ENCODE results near the gene PRR5L. TPM values are rescaled to one million over a fixed set of nuclear protein-coding genes. Genes with fewer than 3 reads are reported as not detected.

Gene PRR5L
- polyA plus RNA-seq, 1 of the 3 experiments (the other 2 are of a cell fraction): 0.46 TPM

GRCh38 chr11:36361472-36361871, 65.4 kb downstream of the PRR5L start:
- TF ChIP-seq ZBTB33 (IDR thresholded peaks at IDR 0.05; ENCODE audit: borderline replicate concordance, low read depth) (no peak), GABPA (IDR thresholded peaks at IDR 0.05; ENCODE audit: low read depth) (no peak), TAF1 (IDR thresholded peaks at IDR 0.05; ENCODE audit: borderline replicate concordance, low read depth, low read length) (no peak), TEAD4 (IDR thresholded peaks at IDR 0.05; ENCODE audit: borderline replicate concordance, insufficient read depth) (no peak), USF2 (IDR thresholded peaks at IDR 0.05; ENCODE audit: borderline replicate concordance, low read depth, low read length) (no peak), GATA2 (CRISPR knock-in tag; IDR thresholded peaks at IDR 0.05) (no peak)
- no peak overlapping the region for H2AFZ ChIP-seq (ENCODE audit: low read depth)
- H3K27me3 ChIP-seq (ENCODE audit: insufficient read depth): no peaks in the 10 kb centered on the region
- WGBS (ENCODE audit: low lambda C conversion rate): 48% methylated on average over 1 of the region's 1 CpG
- H3K27ac ChIP-seq (ENCODE audit: low read depth in 2 of 2, low read length in 1 of 2): no peak overlapping the region
- peaks cover 0 to 19% of the 10 kb centered on the region in 2 experiments; a peak in 1 of 4 replicates for H3K4me1 ChIP-seq (ENCODE audit: control insufficient read depth in 1 of 2, insufficient read depth in 2 of 2, low read depth in 1 of 2, low read length in 1 of 2)
- H3K9me2 ChIP-seq: no peaks in the 10 kb centered on the region
- no peak overlapping the region for H3K4me3 ChIP-seq (ENCODE audit: low read depth in 2 of 2, low read length in 1 of 2)
- 0 out of 2 replicates have a peak overlapping the region, but pooled peaks have one; percentile 34 for H3K4me2 ChIP-seq
- no peak overlapping the region for H3K9ac ChIP-seq
- no peaks in the 10 kb centered on the region for H3K9me3 ChIP-seq
- no peaks in the 10 kb centered on the region for H3K79me2 ChIP-seq (ENCODE audit: insufficient read depth)
- ChIA-PET POLR2A (no interaction called here), CTCF (interaction anchor here (1.0 to 1.9 kb wide), 2 partner anchors 21 to 117 kb away, joined by 3 to 4 read pairs; no protein-coding TSS in a partner anchor)
- no peak for DNase-seq
- no peaks in the 10 kb centered on the region for H3K36me3 ChIP-seq (replicated peaks in 1 of 2; ENCODE audit: control insufficient read depth in 1 of 2, insufficient read depth in 2 of 2, low read length in 1 of 2)
- no peaks in the 10 kb centered on the region for H4K20me1 ChIP-seq (ENCODE audit: insufficient read depth)
- H3F3A ChIP-seq (replicated peaks; ENCODE audit: insufficient read depth): no peaks in the 10 kb centered on the region

GRCh38 chr11:36361901-36362391, 65.9 kb downstream of the PRR5L start:
- 0 out of 2 replicates have a peak overlapping the region, but pooled peaks have one; percentile 34 for H3K4me2 ChIP-seq
- H3K4me3 ChIP-seq (ENCODE audit: low read depth in 2 of 2, low read length in 1 of 2): no peak overlapping the region
- no peak overlapping the region for H2AFZ ChIP-seq (ENCODE audit: low read depth)

More at GRCh38 chr11:36361901-36362391, 65.9 kb downstream of the PRR5L start:
- no peak overlapping the region for H3K9ac ChIP-seq
- ChIA-PET POLR2A (no interaction called here), CTCF (no interaction called here)
- H3K4me1 ChIP-seq (ENCODE audit: control insufficient read depth in 1 of 2, insufficient read depth in 2 of 2, low read depth in 1 of 2, low read length in 1 of 2): peaks cover 0 to 21% of the 10 kb centered on the region in 2 experiments; a peak in 1 of 4 replicates
- no peaks in the 10 kb centered on the region for H3K36me3 ChIP-seq (replicated peaks in 1 of 2; ENCODE audit: control insufficient read depth in 1 of 2, insufficient read depth in 2 of 2, low read length in 1 of 2)
- H3K27ac ChIP-seq (ENCODE audit: low read depth in 2 of 2, low read length in 1 of 2): no peak overlapping the region
- DNase-seq: no peak
- no peaks in the 10 kb centered on the region for H3K9me2 ChIP-seq
- 57% methylated on average over 11 of the region's 11 CpGs for WGBS (ENCODE audit: low lambda C conversion rate)
- TF ChIP-seq SIN3A (IDR thresholded peaks at IDR 0.05; ENCODE audit: borderline replicate concordance, low read depth, low read length) (no peak), JUND (IDR thresholded peaks at IDR 0.05) (no peak), CTCF (IDR thresholded peaks at IDR 0.05) (no peak), ELF1 (IDR thresholded peaks at IDR 0.05) (no peak), TEAD4 (IDR thresholded peaks at IDR 0.05; ENCODE audit: borderline replicate concordance, insufficient read depth) (no peak), PBX3 (IDR thresholded peaks at IDR 0.05) (no peak), GATA2 (CRISPR knock-in tag; IDR thresholded peaks at IDR 0.05) (no peak), USF1 (IDR thresholded peaks at IDR 0.05; ENCODE audit: borderline replicate concordance, low read depth) (no peak)
- H3K27me3 ChIP-seq (ENCODE audit: insufficient read depth): no peaks in the 10 kb centered on the region
- no peaks in the 10 kb centered on the region for H3F3A ChIP-seq (replicated peaks; ENCODE audit: insufficient read depth)
- no peaks in the 10 kb centered on the region for H3K9me3 ChIP-seq
- H4K20me1 ChIP-seq (ENCODE audit: insufficient read depth): no peaks in the 10 kb centered on the region
- H3K79me2 ChIP-seq (ENCODE audit: insufficient read depth): no peaks in the 10 kb centered on the region

Measured in SK-N-SH (cell line).